HG03039 (cell line): ENCODE measurements around the gene LARP4B.

Source experiments
- ATAC-seq: cut with Tn5 transposase; IDR thresholded peaks from one replicate; pipeline ENCODE4 v1.9.1; 2021; ENCODE audit warnings: mild to moderate bottlenecking, moderate library complexity; ENCODE audit not compliant: unreplicated experiment

Gene LARP4B

DNA sequence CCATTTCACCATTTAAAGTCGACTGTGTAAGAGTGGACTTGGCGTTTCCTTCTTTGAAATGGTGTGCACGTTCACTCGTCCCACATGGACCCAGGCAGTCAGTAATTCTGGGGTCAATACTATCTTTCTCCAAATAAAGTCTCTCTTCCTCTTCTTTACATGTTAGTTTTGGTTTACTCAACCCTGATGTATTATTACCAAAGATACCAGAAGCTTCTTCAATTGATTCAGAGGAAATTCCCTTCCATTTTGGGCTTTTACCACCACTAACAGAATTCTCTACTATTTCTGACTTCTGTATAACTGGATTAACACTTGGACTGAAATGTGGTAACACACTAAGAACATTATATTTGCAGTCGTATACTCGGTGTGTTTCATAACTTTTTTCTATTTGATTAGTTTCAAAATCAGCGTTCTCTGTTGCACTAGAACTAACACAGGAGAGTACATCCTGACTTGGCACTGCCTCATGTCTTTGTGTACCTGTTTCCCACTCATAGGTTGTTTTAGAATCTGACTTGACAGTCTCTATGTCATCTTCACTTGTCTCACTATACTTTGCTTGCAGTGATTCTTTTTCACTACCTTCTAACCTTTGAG is 60.8 kb downstream of the LARP4B start:
- ATAC-seq = no peak

DNA sequence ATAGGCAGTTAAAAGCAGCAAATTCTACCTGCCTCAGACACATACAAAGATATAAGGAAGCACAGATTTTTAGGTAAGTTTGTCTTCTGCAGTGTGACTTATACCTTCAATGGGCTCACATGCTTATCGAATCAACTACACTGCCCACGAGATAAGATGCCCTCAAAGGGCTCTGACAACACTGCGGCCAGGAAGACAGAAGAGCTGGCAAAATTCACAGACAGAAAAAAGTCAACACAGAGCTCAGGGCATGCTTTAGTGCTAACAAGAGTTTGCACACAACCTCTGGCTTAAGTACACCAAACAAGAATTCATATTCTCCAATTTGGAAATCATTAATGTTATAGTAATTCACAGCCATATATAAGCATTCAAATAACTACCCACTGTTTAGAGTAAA is 62.3 kb downstream of the LARP4B start:
- ATAC-seq = no peak

- no peak for ATAC-seq
Measured at GRCh38 chr10:867807-868206, 63.7 kb downstream of the LARP4B start.

DNA sequence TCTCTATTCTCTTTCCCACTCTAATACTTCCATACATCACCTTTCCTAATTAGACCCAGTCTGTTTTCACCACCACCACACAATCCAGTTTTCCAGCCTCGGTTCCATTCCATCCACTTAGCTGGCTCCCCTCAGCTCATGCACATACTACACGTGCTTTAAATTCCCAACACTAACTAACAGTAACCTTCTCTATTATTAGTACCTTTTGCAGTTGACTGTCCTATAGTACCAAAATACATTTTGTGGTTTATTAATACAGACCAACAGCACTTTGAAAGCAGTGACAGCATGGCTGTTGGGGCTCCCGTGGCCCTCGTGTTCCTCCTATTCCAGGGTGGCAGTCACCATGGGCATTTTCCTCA is 64.9 kb downstream of the LARP4B start:
- no peak for ATAC-seq

DNA sequence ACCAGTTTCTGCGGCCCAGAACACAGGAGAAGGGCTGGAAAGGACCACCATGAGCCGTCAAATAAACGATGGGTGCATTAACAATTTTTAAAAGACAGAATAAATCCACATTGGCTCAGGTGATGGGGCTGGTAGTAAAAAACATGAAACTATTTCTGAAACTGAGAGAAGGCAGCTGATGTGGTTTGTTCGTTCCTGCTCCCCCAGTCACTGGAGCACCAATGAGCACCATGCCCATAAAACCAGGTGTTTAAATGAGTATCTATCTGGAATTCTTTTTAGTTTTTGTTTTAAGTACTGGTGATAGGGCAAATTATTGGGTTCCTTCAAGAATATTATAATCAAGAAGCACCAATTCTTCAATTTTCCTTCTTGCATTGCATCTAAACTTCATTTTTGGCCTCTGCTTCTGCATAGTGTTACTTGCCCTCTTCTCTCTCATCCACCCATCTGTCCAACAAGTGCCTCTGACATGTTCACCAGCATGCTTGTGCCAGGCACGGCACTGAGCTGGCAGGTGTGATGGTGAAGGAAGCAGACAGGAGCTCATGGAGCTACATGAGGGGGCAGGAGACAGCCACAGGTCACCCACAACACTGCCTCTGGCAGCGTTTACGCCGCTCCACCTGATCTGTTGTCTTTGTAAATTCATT is 65.5 kb downstream of the LARP4B start:
- ATAC-seq = no peak

DNA sequence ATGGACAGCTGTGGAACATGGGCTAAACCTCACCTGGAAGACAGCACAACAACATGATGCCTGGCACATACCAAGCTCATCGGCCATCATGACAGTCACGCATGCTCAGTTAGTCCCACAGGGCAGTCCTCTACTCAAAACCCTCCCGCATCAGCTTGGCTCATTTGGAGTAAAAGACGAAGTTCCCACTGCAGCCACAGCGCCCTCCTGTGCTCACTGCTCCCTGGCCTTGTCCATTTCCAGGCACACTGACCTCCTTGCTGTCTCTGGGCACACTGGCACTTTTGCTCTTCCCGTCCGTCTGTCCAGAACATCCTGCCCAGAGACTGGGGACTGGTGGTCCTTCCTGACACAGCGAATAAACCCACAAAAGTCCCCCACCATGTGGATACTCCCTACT is 66.2 kb downstream of the LARP4B start:
- no peak for ATAC-seq

- no peak for ATAC-seq
Measured at GRCh38 chr10:860519-860918, 71.0 kb downstream of the LARP4B start.

DNA sequence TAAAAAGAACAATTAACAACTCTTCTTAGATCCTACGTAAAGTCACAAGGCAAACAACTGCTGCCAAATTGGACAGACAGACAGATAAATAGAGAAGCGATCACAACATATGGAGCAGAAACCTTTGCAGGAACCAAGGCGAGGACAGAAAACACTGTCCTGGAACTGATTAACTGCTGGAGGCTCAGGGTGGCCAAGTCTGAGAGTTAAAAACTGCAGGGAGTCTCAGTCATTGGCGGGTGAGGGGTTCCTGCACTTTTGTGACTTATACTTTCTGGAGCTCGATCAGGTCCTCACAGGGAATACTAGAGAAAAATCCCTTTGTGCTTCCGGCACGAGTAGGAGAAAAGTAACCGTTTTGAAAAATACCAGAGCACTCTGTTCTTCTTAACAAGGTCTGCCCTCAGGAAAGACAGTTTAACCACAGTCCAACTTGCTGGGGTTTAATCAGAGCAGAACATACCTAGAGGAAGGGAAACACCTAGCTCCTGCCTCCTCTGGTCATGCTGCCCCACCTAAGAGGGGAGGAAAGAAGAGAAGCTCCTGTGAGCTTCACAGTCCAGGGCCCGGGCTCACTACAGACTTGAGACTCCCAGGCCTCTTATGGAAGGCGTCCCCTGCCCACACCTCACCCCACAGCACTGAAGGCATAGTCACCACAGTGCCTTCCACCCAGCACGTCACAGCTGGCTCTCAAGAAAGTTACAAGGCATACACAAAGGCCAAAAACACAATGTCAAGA is 74.9 kb downstream of the LARP4B start:
- no peak for ATAC-seq

DNA sequence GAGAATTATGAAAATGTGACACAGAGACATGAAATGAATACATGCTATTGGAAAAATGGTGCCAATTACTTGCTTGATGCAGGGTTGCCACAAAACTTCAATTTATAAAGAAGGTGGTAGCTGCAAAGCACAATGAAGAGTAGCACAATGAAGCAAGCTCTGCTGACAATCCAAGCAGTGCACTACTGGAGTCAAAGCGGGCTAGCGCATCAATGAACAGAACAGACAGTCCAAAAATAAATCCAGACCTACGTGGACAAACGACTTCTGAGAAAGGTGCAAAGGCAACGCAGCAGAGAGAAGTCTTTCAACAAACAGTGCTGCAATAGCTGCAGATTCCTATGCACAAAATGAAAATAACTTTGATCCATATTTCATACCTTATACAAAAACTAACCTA is 75.8 kb downstream of the LARP4B start:
- no peak for ATAC-seq

- ATAC-seq = no peak
Measured at GRCh38 chr10:855079-855478, 76.4 kb downstream of the LARP4B start.

DNA sequence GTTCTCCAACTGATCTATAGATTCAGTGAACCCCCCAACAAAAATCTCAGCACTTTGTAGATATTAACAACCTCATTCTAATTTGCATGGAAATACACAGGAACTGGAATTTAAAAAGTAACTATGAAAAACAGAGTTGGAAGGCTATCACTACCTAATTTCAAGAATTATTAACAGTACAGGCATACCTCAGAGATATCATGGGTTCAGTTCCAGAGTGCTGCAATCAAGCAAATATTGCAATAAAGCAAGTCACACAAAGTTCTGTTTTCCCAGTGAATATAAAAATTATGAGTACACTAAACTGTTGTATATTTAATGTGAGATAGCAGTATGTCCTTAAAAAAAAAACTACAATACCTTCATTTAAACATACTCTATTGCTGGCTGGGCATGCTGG is 78.5 kb downstream of the LARP4B start:
- ATAC-seq = no peak

GRCh38 chr10:852386-852785 is 79.1 kb downstream of the LARP4B start:
- ATAC-seq = no peak

- ATAC-seq = no peak
Measured at GRCh38 chr10:851901-852300, 79.6 kb downstream of the LARP4B start.

GRCh38 chr10:850093-850492 is 81.4 kb downstream of the LARP4B start:
- ATAC-seq = no peak

DNA sequence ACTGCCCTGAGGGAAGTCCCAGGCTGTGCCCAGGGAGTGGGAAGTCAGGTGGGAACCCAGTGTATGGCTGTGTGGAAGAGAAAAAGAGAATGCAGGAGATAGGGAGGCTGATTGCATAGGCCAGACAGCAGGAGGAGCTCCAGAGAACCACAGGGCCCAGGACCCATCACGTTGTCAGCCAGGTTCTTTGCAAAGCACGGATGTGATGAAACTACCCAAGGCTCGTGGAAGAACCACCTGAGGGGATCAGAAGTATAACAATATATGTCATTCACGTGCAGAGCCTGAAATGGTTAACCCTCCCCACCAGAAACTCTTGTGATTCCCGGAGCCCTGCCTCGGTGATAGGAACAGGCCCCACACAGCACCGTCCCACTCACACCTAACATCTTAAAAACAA is 83.6 kb downstream of the LARP4B start:
- ATAC-seq = no peak

DNA sequence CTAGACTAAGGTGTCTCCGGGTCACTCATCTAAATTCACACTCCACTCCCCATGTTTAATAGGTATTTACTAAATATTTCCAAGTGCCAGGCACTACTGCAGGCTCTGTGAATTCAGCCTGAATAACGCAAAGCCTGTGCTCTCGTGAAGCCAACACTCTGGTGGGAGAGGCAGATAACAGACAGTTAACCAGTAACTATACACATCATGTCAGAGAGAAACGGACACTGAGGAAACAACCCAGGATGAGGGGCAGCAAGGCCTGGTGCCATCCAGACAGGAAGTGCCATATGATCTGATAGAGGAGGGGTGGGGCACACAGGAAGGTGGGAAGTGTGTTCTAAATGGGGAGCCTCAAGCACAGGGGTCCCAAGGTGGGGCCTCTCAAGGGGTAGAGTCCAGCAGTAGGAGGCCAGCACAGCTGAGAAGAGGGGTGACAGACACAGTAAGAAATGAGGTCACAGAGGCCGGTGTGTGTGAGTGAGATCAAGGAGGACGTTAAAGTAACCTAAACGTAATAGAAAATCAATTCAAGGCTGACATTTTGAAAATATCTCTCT is 85.3 kb downstream of the LARP4B start:
- no peak for ATAC-seq

DNA sequence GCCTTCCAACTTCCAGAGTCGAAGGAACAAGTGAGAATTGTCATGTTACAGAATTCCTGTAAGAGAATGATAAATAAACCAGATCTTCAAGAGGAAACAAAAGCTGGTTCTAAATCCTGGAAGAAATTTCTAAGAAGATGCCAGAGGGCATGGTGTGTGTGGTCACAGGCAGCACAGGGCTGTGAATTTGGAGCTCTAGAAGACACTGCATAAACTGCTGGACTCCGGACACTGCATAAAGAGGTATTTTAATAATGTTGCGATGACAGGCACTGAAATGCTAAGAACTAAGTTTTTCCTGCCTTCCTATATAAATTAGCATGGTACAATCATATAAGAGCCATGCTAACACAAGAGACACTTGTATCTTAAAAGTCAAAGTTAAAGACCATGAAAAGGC is 86.0 kb downstream of the LARP4B start:
- no peak for ATAC-seq

DNA sequence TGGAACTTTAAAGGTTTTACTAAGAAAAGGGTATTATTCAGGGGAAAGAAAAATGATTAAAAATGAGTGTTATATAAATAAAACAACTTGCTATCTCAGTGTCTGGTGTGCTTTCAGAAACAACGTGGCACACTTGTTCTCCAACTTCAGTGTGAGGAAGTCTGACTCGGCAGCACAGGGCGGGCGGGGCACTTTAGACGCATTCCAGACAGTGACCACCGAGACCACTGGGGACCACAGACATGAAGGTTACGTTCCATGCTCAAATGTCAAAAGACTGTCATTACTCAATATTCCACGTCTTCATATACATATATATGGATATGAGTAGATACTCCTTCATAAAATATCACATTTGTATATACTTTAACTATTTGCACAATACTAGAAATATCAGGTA is 87.0 kb downstream of the LARP4B start:
- ATAC-seq = no peak

- no peak for ATAC-seq
Measured at GRCh38 chr10:843703-844102, 87.8 kb downstream of the LARP4B start.

DNA sequence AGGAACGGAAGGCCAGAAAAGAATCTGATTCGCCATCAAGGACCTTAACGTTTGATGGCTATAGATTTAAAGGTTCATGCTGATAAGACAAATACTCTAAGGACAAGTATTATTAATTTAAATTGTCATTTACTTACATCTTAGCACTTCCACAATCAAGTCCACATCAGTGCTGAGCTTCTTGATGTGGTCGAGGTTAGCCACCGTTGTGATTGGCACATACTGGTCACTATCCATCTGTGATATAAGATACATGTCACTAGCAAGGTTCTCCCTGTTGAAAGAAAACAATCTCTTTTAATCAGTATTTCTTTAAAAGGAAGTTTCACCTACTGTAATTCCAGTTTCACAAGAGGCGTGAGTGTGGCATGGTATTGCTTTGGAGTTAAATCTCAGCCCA is 88.7 kb downstream of the LARP4B start:
- ATAC-seq = no peak

- ATAC-seq = no peak
Measured at GRCh38 chr10:841535-841934, 90.0 kb downstream of the LARP4B start.

DNA sequence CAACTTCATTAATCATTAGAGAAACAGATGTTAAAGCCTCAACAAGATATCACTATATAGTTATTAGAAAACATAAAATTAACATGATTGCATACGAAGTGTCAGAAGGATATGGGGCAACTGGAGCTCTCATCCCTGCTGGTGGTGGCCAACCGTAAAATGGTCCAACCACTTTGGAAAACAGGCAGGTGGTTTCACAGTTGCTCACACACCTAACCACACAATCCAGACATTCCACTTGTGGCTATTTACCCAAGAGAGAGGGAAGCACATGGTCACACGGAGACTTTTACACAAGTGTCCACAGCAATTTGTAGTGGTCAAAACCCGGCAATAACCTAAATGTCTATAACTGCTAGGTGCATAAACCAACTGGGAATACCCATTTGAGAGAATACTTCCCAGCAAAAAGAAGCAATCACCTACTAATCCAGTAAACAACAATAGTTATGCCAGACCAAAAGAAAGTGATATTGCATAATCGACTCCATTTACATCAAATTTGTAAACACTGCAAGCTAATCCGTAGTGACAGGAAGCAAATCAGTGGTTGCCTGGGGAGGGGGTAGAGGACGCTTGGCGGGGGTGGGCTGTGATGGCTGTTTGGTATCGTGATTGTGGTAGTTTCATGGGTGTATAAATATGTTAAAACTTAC is 91.8 kb downstream of the LARP4B start:
- no peak for ATAC-seq
